ENCODE data around the gene CUEDC1.
A peak's percentile ranks its signal among the peaks of the same experiment; 100 is the strongest.

The CUEDC1 gene

GRCh38 chr17:57903961-57904360, 51.3 kb downstream of the CUEDC1 start:
- Histone ChIP-seq H3K4me3 (no peak overlapping the region), H3K4me1 (peaks cover 17 to 61% (median 46%) of the 10 kb centered on the region in 4 donors), H3K27me3 (no peaks in the 10 kb centered on the region), H3K9me3 (no peaks in the 10 kb centered on the region), H3K27ac (peak overlapping the region; percentile 69 to 71), H3K36me3 (no peaks in the 10 kb centered on the region)
- DNase-seq, result no peak
- no peak for TF ChIP-seq CTCF (IDR thresholded peaks at IDR 0.05)
- intact Hi-C loops (cut with DNase I; ENCODE audit: low total_unique reads), result no loop called here

DNA sequence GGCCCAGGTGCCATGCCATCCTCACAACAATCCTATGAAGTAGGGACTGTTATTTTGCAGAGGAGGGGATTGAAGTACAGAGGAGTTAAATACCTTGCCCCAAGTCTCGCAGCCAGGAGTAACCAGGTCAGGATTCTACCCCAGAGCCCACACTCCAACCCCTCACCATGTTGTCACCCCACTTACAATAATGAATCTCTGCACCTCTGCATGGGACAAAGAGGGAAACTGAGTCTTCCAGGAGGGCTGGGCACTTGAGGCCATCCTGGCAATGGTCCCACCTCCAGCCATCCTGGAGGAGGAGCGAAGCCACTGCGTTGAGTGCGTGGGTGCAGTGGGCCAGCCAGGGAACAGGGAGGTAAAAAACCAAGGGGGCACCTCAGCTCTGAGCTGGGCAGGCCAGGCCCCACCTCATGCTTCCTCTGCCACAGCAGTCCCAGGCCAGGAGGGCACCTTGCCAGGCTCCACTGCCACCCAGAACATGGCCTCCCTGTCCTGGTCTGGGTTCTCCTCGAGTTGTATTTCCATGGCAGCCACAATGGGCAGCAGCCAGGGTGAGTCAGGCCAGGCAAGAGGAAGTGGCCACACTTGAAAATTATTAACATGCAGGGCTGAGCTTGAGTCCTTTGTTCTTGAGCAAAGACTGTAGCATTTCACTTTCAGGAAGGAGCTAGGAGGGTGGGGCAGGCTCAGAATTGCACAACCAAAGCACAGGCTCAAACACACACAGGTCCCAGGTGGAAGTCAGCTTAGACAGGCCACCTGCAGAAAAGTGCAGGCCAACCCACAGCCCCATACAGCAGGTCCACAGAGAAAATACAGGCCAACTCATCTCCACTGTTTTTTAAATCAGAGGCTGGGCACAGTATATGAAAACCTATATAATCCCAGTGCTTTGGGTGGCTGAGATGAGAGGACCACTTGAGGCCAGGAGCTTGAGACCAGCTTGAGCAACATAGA, 52.1 kb downstream of the CUEDC1 start:
- Histone ChIP-seq H3K4me1 (peaks cover 21 to 70% (median 53%) of the 10 kb centered on the region in 4 donors), H3K36me3 (no peaks in the 10 kb centered on the region), H3K27me3 (no peaks in the 10 kb centered on the region), H3K4me3 (no peak overlapping the region), H3K27ac (peak overlapping the region; percentile 69 to 71), H3K9me3 (no peaks in the 10 kb centered on the region)
- DNase-seq, result peak; percentile 92 to 95
- intact Hi-C loops (cut with DNase I; ENCODE audit: low total_unique reads), result no loop called here
- no peak for TF ChIP-seq CTCF (IDR thresholded peaks at IDR 0.05)

DNA sequence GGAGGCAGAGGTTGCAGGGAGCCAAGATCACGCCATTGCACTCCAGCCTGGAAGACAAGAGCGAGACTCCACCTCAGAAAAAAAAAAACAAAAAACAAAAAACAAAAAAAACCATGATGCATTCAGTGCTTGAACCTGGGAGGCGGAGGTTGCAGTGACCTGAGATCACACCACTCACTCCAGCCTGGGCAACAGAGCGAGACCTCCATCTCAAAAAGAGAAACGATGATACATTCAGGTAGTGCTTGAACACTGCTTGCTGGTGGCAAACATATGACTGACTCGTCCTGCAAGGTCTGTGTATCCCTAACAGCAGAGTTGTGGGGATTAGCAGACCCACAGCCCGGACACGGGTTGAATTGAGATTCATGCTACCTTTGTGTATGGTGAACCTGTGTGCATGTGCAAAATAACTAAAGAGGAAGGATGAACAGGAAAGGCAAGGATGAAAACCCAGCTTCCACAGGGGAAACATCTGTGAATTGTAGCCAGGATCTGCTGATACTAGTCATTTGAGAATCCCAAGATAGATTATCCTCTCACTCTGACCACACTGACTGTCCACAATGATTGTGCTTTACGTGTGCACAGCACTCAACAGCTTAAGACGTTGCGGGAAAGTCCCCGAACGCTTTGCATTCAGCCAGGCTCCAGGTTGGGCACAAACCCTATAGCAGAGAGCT, 53.0 kb downstream of the CUEDC1 start:
- no peak for DNase-seq
- no peaks in the 10 kb centered on the region for H3K27me3 ChIP-seq
- intact Hi-C loops (cut with DNase I; ENCODE audit: low total_unique reads), result no loop called here
- no peaks in the 10 kb centered on the region for H3K36me3 ChIP-seq
- no peaks in the 10 kb centered on the region for H3K9me3 ChIP-seq
- peak overlapping the region; percentile 69 to 71 for H3K27ac ChIP-seq
- peaks cover 21 to 77% (median 56%) of the 10 kb centered on the region in 4 donors for H3K4me1 ChIP-seq
- no peak overlapping the region for H3K4me3 ChIP-seq
- no peak for TF ChIP-seq CTCF (IDR thresholded peaks at IDR 0.05)

DNA sequence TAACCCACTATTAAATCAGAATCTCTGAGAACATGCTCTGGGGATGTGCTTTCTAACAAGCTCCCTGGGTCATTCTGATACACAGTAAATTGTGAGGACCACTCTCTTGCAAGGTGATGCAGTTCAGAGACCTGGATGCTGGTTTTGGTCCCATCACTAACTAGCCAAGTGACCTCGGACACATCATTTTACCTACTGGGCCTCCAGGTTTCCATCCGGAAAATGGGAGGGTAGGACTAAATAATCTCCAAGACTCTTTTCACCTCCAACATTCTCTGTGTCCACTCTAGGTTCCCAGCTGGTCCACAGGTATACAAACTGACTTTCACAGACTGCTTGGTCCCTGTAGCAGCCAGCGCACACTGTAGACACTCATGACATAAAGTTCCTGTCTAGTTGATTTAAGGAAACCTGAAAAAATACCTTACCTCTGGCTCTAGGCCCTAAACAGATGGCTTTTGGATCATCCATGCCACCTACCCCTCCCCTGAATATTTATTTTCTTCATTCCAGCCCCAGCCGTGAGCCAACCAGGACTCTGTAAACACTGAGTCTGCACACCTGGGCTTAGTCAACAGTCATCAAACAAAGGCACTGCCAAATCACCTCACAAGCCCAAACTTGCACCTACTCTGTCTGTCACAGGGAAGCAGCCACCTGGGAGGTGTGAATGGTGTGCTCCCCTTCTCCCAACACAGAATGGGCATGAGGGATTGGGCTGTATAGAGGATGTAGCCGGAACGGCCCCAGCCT, 54.0 kb downstream of the CUEDC1 start:
- Histone ChIP-seq H3K4me1 (peaks cover 21 to 77% (median 56%) of the 10 kb centered on the region in 4 donors), H3K9me3 (no peaks in the 10 kb centered on the region), H3K27me3 (no peaks in the 10 kb centered on the region), H3K27ac (peak overlapping the region; percentile 31 to 89), H3K36me3 (no peaks in the 10 kb centered on the region), H3K4me3 (no peak overlapping the region)
- no peak for DNase-seq
- intact Hi-C loops (cut with DNase I; ENCODE audit: low total_unique reads), result no loop called here
- TF ChIP-seq CTCF (IDR thresholded peaks at IDR 0.05), result no peak

- peaks cover 21 to 86% (median 67%) of the 10 kb centered on the region in 4 donors for H3K4me1 ChIP-seq
- TF ChIP-seq CTCF (IDR thresholded peaks at IDR 0.05), result no peak
- H3K9me3 ChIP-seq, result no peaks in the 10 kb centered on the region
- H3K4me3 ChIP-seq, result no peak overlapping the region
- DNase-seq, result peak in 1 of 2 donors; percentile 54
- peak overlapping the region; percentile 80 to 89 for H3K27ac ChIP-seq
- intact Hi-C loops (cut with DNase I; ENCODE audit: low total_unique reads), result no loop called here
- no peaks in the 10 kb centered on the region for H3K36me3 ChIP-seq
- no peaks in the 10 kb centered on the region for H3K27me3 ChIP-seq
Measured at GRCh38 chr17:57899822-57900221, 55.4 kb downstream of the CUEDC1 start.
